Endothelial cell of umbilical vein (primary cell): Measurements from ENCODE around the gene CUBN. TPM values are rescaled to one million over a fixed set of nuclear protein-coding genes. Genes with fewer than 3 reads are reported as not detected.

Source experiments
- BruUV-seq: library from RNA; stranded (reverse); fragments of 400-500 nt; replicated peaks from 2 replicates; lab custom pipeline; 2021; lab: Mats Ljungman, UMichigan
- CTCF ChIA-PET: fragments of 300-600, 350-600 bp; sonication (Branson Sonifier 250); formaldehyde crosslinking; loops from one replicate; lab custom pipeline; 2021; ENCODE audit warnings: antibody characterized with exemption, inconsistent platforms; lab: Charles Lee
- POLR2A ChIA-PET: fragments of 300-600, 350-600 bp; sonication (Branson Sonifier 250); formaldehyde crosslinking; loops from one replicate; lab custom pipeline; 2021; ENCODE audit warnings: antibody characterized with exemption, inconsistent platforms; lab: Charles Lee
- DNase-seq: peaks from one replicate; pipeline ENCODE4 v3.0.0-alpha.2; 2011; ENCODE audit warnings: low read depth, low spot score
- FAIRE-seq: peaks from 2 replicates; lab custom pipeline; 2011; peaks lifted over from hg19 to GRCh38; lab: Jason Lieb, UNC
- H2AFZ ChIP-seq: 2 replicates; pipeline ENCODE4 v1.6.0; 2012; ENCODE audit warnings: low read depth, low read length, control low read depth, inconsistent platforms
- H3K27ac ChIP-seq: 2 replicates; pipeline ENCODE4 v1.5.1; 2011; ENCODE audit warnings: low read depth, mild to moderate bottlenecking, control low read depth, low read length, moderate library complexity; ENCODE audit not compliant: insufficient read depth
- H3K27me3 ChIP-seq, 2 experiments: 2 replicates each; pipeline versions ENCODE4 v1.6.0 to v1.6.1; 2011; ENCODE audit warnings: low read length in 2 of 2, mixed read lengths in 1 of 2; ENCODE audit not compliant: control insufficient read depth in 2 of 2, insufficient read depth in 2 of 2
- H3K36me3 ChIP-seq, 2 experiments: 2 replicates in 1 of 2; 3 replicates in 1 of 2; pipeline ENCODE4 v1.5.1; 2011; ENCODE audit warnings: low read length in 2 of 2, mild to moderate bottlenecking in 1 of 2, moderate library complexity in 1 of 2; ENCODE audit not compliant: control insufficient read depth in 2 of 2, insufficient read depth in 2 of 2; ENCODE audit errors: extremely low read depth in 1 of 2
- H3K4me1 ChIP-seq: 3 replicates; pipeline ENCODE4 v1.5.1; 2011; ENCODE audit warnings: mild to moderate bottlenecking, low read length; ENCODE audit not compliant: control insufficient read depth, insufficient read depth; ENCODE audit errors: extremely low read depth
- H3K4me2 ChIP-seq: 2 replicates; pipeline ENCODE4 v1.6.1; 2011; ENCODE audit warnings: low read length, control low read depth, mixed read lengths; ENCODE audit not compliant: insufficient read depth
- H3K4me3 ChIP-seq, 3 experiments: fragments of 200-600 bp in 1 of 3; sonication (generic), shearing (Covaris generic) in 1 of 3; replicated peaks in 1 of 3; 2 replicates each; pipeline ENCODE4 v1.5.1; 2011 to 2016; ENCODE audit warnings: control low read depth in 3 of 3, low read length in 3 of 3, mild to moderate bottlenecking in 2 of 3, inconsistent platforms in 1 of 3, low read depth in 1 of 3, moderate library complexity in 1 of 3; ENCODE audit not compliant: insufficient read depth in 1 of 3
- H3K79me2 ChIP-seq: 2 replicates; pipeline ENCODE4 v1.6.0; 2012; ENCODE audit warnings: low read length, inconsistent platforms; ENCODE audit not compliant: control insufficient read depth, insufficient read depth
- H3K9ac ChIP-seq: replicated peaks from 2 replicates; pipeline ENCODE3; 2011; ENCODE audit warnings: low read length, control low read depth; ENCODE audit not compliant: insufficient read depth; ENCODE audit errors: extremely low read depth
- H3K9me1 ChIP-seq: replicated peaks from 3 replicates; pipeline ENCODE4 v1.6.0; 2011; ENCODE audit warnings: mild to moderate bottlenecking, low read length; ENCODE audit not compliant: control insufficient read depth, insufficient read depth; ENCODE audit errors: extremely low read depth
- H3K9me3 ChIP-seq: replicated peaks from 2 replicates; pipeline ENCODE4 v1.5.1; 2012; ENCODE audit warnings: low read length, inconsistent platforms; ENCODE audit not compliant: control insufficient read depth, insufficient read depth
- H4K20me1 ChIP-seq: replicated peaks from 2 replicates; pipeline ENCODE3; 2011; ENCODE audit warnings: mild to moderate bottlenecking, low read length; ENCODE audit not compliant: control insufficient read depth, insufficient read depth; ENCODE audit errors: extremely low read depth
- EZH2 ChIP-seq: IDR thresholded peaks from 2 replicates; pipeline ENCODE4 v1.6.1; 2012; ENCODE audit warnings: borderline replicate concordance, low read depth, mild to moderate bottlenecking, moderate library complexity, low read length, inconsistent platforms; ENCODE audit not compliant: severe bottlenecking
- FOS ChIP-seq: IDR thresholded peaks from 2 replicates; pipeline ENCODE4 v1.6.1; 2011; ENCODE audit warnings: mild to moderate bottlenecking, low read length, moderate library complexity, borderline replicate concordance; ENCODE audit not compliant: insufficient read depth
- GATA2 ChIP-seq: IDR thresholded peaks from 2 replicates; pipeline ENCODE4 v1.7.0; 2011; ENCODE audit warnings: low read depth, mild to moderate bottlenecking, moderate library complexity, mixed read lengths, low read length; ENCODE audit not compliant: insufficient read length, insufficient read depth
- JUN ChIP-seq: IDR thresholded peaks from 2 replicates; pipeline ENCODE4 v1.6.1; 2011; ENCODE audit warnings: borderline replicate concordance, low read depth; ENCODE audit not compliant: insufficient read length, insufficient read depth
- MYC ChIP-seq: IDR thresholded peaks from one replicate; pipeline ENCODE4 v1.6.1; 2011; ENCODE audit warnings: mild to moderate bottlenecking, low read depth, low read length
- POLR2A ChIP-seq: IDR thresholded peaks from 2 replicates; pipeline ENCODE4 v1.6.1; 2012; ENCODE audit warnings: low read depth, mild to moderate bottlenecking, control low read depth, low read length
- POLR2AphosphoS5 ChIP-seq: IDR thresholded peaks from 2 replicates; pipeline ENCODE4 v1.6.1; 2012; ENCODE audit warnings: low read depth, mild to moderate bottlenecking, control low read depth, low read length, moderate library complexity; ENCODE audit not compliant: insufficient read depth
- dilution Hi-C: fragments of 300-500 bp; cut with MboI; formaldehyde crosslinking; loops from one replicate; pipeline ENCODE4 v1.15.0; 2019; ENCODE audit warnings: low sequenced_read_pairs; ENCODE audit not compliant: extremely low pct_ligation_motif_present
- intact Hi-C: fragments of 100-400 bp; cut with micrococcal nuclease; formaldehyde crosslinking; loops from one replicate; pipeline ENCODE4 v1.10.0; 2022
- polyA plus RNA-seq, 4 experiments: library from polyadenylated mRNA; depleted of rRNA in 3 of 4; stranded (reverse) in 3 of 4; unstranded in 1 of 4; fragments of >200 nt; gene quantifications; 2 replicates each; pipeline versions ENCODE4 v1.2.1 to v1.2.3, GENCODE V29; 2011 to 2012; ENCODE audit warnings: missing spikeins in 1 of 4
- total RNA-seq: library from RNA; stranded (reverse); gene quantifications from 2 replicates; pipeline ENCODE4 v1.2.3, GENCODE V29; 2021
- TF ChIP-seq, protein P1 (sequence below): IDR thresholded peaks from 2 replicates; pipeline ENCODE4 v1.6.1; 2011; ENCODE audit not compliant: insufficient read depth, insufficient read length
- TF ChIP-seq, protein P2 (sequence below), 2 donors: IDR thresholded peaks; 1 replicate in 1 of 2; 2 replicates in 1 of 2; pipeline ENCODE4 v1.5.1; 2011; ENCODE audit warnings: low read length in 2 of 2, mild to moderate bottlenecking in 2 of 2, moderate library complexity in 2 of 2, control low read depth in 1 of 2, inconsistent platforms in 1 of 2, low read depth in 1 of 2; ENCODE audit not compliant: insufficient read depth in 1 of 2; ENCODE audit errors: extremely low read depth in 1 of 2

CUBN gene
- total and polyA plus RNA-seq, 2 donors (not counting 3 experiments of a cell fraction or from before 2014, with no cell fraction given), result 2.7 to 4.6 TPM

DNA sequence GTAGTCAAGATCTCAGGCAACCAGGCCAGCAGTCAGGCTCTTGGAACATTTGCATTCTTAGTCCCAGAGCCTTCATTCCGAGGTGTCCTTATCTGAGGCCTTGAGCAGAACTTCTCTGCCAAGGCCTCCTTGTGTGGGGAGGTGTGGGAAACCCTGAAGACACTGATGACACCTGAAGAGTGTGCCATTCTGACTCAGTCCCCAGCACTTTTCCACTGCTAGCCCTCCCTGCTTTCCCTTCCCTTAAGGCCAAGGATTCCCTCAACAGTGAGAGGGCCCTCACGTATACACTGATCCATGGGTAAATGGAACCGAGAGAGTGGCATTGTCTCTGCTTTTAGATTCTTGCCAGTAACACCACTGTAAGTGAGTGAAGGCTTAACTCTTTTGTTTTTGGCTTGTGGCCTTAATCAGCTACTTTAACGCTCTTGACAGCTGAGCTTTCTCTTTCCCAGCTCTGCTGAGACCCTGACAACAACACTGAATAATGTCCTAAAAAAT lies 41.6 kb upstream of the CUBN start:
- Histone ChIP-seq H3K9me1 (no peaks in the 10 kb centered on the region), H3K36me3 (no peaks in the 10 kb centered on the region), H3K9ac (no peak overlapping the region), H3K9me3 (no peaks in the 10 kb centered on the region), H3K27me3 (no peaks in the 10 kb centered on the region), H3K4me1 (no peaks in the 10 kb centered on the region), H4K20me1 (no peaks in the 10 kb centered on the region), H2AFZ (no peak overlapping the region), H3K27ac (no peak overlapping the region), H3K4me3 (no peak overlapping the region), H3K79me2 (no peaks in the 10 kb centered on the region), H3K4me2 (no peak overlapping the region)
- intact Hi-C loops, result no loop called here
- no TSS peak for BruUV-seq
- FAIRE-seq (no peak), DNase-seq (no peak)
- TF ChIP-seq POLR2AphosphoS5, result no peak
- no peak for TF ChIP-seq MYC
- TF ChIP-seq FOS, result no peak
- TF ChIP-seq GATA2, result no peak
- no peak for TF ChIP-seq POLR2A
- no peak for TF ChIP-seq EZH2
- no peak for TF ChIP-seq JUN
- TF ChIP-seq, protein P1, sequence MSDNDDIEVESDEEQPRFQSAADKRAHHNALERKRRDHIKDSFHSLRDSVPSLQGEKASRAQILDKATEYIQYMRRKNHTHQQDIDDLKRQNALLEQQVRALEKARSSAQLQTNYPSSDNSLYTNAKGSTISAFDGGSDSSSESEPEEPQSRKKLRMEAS, result no peak
- TF ChIP-seq, protein P2, sequence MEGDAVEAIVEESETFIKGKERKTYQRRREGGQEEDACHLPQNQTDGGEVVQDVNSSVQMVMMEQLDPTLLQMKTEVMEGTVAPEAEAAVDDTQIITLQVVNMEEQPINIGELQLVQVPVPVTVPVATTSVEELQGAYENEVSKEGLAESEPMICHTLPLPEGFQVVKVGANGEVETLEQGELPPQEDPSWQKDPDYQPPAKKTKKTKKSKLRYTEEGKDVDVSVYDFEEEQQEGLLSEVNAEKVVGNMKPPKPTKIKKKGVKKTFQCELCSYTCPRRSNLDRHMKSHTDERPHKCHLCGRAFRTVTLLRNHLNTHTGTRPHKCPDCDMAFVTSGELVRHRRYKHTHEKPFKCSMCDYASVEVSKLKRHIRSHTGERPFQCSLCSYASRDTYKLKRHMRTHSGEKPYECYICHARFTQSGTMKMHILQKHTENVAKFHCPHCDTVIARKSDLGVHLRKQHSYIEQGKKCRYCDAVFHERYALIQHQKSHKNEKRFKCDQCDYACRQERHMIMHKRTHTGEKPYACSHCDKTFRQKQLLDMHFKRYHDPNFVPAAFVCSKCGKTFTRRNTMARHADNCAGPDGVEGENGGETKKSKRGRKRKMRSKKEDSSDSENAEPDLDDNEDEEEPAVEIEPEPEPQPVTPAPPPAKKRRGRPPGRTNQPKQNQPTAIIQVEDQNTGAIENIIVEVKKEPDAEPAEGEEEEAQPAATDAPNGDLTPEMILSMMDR (IDR thresholded peaks at IDR 0.05; ENCODE audit: extremely low read depth in 1 of 2, insufficient read depth in 1 of 2, low read depth in 1 of 2, low read length in 2 of 2), result no peak
- ChIA-PET POLR2A (no interaction called here), CTCF (interaction anchor here (1.2 kb wide), 1 partner anchor 12 kb away, joined by 3 read pairs; no protein-coding TSS in a partner anchor)
- dilution Hi-C loops, result no loop called here
